ENCODE measurements around the gene AGAP1.

AGAP1 gene

GRCh38 chr2:235567842-235568241 is 74.0 kb downstream of the AGAP1 start:
- DNase-seq (ENCODE audit: low read depth, low spot score) = no peak

- DNase-seq (ENCODE audit: low read depth, low spot score) = no peak
These were observed 74.6 kb downstream of the AGAP1 start for GRCh38 chr2:235568431-235568830.

- DNase-seq (ENCODE audit: low read depth, low spot score) = no peak
These were observed 76.0 kb downstream of the AGAP1 start for GRCh38 chr2:235569837-235570236.

GRCh38 chr2:235570256-235570655 is 76.4 kb downstream of the AGAP1 start:
- no peak for DNase-seq (ENCODE audit: low read depth, low spot score)

GRCh38 chr2:235570966-235571692 is 77.3 kb downstream of the AGAP1 start:
- no peak for DNase-seq (ENCODE audit: low read depth, low spot score)

- no peak for DNase-seq (ENCODE audit: low read depth, low spot score)
These were observed 78.7 kb downstream of the AGAP1 start for GRCh38 chr2:235572592-235572991.

- no peak for DNase-seq (ENCODE audit: low read depth, low spot score)
These were observed 79.7 kb downstream of the AGAP1 start for GRCh38 chr2:235573331-235574221.

GRCh38 chr2:235575431-235575830 is 81.6 kb downstream of the AGAP1 start:
- no peak for DNase-seq (ENCODE audit: low read depth, low spot score)

GRCh38 chr2:235575904-235576303 is 82.1 kb downstream of the AGAP1 start:
- DNase-seq (ENCODE audit: low read depth, low spot score) = no peak

GRCh38 chr2:235576337-235576910 is 82.6 kb downstream of the AGAP1 start:
- no peak for DNase-seq (ENCODE audit: low read depth, low spot score)

- DNase-seq (ENCODE audit: low read depth, low spot score) = no peak
These were observed 83.8 kb downstream of the AGAP1 start for GRCh38 chr2:235577404-235578330.

GRCh38 chr2:235579128-235579527 is 85.3 kb downstream of the AGAP1 start:
- DNase-seq (ENCODE audit: low read depth, low spot score) = no peak

- DNase-seq (ENCODE audit: low read depth, low spot score) = no peak
These were observed 86.7 kb downstream of the AGAP1 start for GRCh38 chr2:235580426-235581157.

GRCh38 chr2:235582081-235582686 is 88.3 kb downstream of the AGAP1 start:
- DNase-seq (ENCODE audit: low read depth, low spot score) = no peak

- DNase-seq (ENCODE audit: low read depth, low spot score) = no peak
These were observed 88.9 kb downstream of the AGAP1 start for GRCh38 chr2:235582729-235583128.

- no peak for DNase-seq (ENCODE audit: low read depth, low spot score)
These were observed 89.3 kb downstream of the AGAP1 start for GRCh38 chr2:235583144-235583543.

GRCh38 chr2:235583925-235584637 is 90.2 kb downstream of the AGAP1 start:
- DNase-seq (ENCODE audit: low read depth, low spot score) = no peak

GRCh38 chr2:235584638-235585007 is 90.8 kb downstream of the AGAP1 start:
- DNase-seq (ENCODE audit: low read depth, low spot score) = no peak

- DNase-seq (ENCODE audit: low read depth, low spot score) = no peak
These were observed 93.4 kb downstream of the AGAP1 start for GRCh38 chr2:235587202-235587601.

GRCh38 chr2:235588750-235589149 is 94.9 kb downstream of the AGAP1 start:
- DNase-seq (ENCODE audit: low read depth, low spot score) = no peak
